GM19193 (cell line): ENCODE results near the gene PPFIA2.

Experiments
- POLR2A ChIP-seq: IDR thresholded peaks from 4 replicates; pipeline ENCODE4 v1.6.1; 2011; ENCODE audit not compliant: insufficient read depth, insufficient read length; ENCODE audit errors: extremely low read depth

The PPFIA2 gene

DNA sequence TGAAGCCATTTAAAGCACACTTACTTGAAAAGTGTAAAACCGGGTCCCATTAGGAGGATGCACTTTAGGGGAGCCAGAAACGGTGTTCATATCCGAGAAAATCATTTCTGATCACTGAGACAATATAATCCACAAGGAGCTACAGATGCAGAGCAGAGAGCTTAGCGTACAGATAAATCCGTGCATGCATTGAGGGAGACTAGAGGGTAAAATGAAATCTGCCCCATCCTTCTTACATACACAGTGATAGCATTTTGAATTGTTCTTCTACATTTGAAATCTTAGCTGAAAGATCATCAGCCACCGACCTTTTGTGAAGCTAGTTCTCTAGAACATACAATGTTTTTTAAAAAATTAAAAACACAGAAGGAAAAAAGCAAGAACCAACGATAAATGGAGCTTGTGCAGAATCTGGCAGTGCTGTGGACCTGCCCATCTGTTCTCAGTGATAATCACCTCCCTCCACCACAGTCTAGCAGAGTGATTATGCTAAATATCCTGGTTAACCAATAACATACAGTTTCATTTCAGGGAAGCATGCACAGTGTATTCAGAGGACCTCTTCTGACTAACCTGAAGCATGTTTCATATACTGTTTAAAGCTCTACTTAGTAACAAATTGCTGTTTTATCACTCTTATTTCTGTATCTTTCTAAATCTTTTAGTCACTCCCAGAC is 161.1 kb downstream of the PPFIA2 start:
- TF ChIP-seq POLR2A = no peak

DNA sequence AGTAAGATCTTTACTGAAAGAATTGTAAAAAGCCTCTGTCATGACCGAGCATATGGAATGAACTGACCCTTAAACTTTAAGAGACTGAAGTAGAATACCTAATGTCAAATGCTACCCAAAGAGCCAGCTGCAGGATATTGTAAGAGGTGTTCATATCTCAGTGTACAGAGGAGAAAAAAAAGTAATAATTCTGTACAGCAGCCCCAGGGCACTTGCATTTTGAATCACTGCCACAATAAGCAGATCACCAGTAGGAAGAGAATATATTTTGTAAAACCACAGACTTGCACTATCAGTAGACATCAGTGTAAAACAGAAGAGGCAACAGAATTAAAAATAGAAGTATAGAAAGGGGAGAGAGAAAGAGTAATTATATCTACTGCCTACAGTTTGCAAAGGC is 162.6 kb downstream of the PPFIA2 start:
- no peak for TF ChIP-seq POLR2A

DNA sequence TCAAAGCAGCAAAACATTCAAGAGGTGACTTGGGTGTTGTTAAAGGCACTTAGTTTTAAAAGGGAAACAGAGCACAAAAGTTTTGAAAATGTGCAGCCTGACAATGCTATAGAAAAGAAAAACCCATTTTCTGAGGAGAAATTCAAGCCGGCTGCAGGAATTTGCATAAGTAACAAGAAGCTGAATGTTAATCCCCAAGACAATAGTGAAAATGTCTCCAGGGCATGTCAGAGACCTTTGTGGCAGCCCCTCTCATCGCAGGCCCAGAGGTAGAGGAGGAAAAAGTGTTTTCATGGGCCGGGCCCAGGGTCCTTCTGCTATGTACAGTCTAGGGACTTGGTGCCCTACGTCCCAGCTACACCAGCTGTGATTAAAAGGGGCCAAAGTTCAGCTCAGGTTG is 167.9 kb downstream of the PPFIA2 start:
- TF ChIP-seq POLR2A = no peak

- no peak for TF ChIP-seq POLR2A
These were observed 170.7 kb downstream of the PPFIA2 start for GRCh38 chr12:81588235-81589008.

GRCh38 chr12:81585787-81586186 is 173.4 kb downstream of the PPFIA2 start:
- no peak for TF ChIP-seq POLR2A

- TF ChIP-seq POLR2A = no peak
These were observed 185.9 kb downstream of the PPFIA2 start for GRCh38 chr12:81573228-81573627.

GRCh38 chr12:81572411-81572810 is 186.7 kb downstream of the PPFIA2 start:
- no peak for TF ChIP-seq POLR2A

- no peak for TF ChIP-seq POLR2A
These were observed 188.9 kb downstream of the PPFIA2 start for GRCh38 chr12:81570234-81570633.

GRCh38 chr12:81564237-81564636 is 194.9 kb downstream of the PPFIA2 start:
- TF ChIP-seq POLR2A = no peak

DNA sequence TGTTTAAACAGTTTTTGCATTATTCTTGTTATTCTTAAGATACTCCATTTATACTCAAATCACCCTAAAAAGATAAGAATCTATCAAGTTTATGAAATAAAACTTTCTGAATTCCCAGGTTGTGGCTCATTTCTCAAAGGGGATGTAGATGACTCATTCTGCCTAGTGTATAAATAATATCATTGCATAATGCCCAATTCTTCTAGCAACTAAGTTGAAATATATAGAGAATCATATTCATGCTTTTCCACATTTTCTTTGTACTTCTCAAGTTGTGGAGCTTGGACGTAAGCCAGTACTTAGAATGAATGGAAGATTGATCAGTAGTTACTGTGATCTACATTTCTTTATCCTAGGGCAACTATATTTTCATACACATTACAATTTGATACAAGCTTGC is 201.1 kb downstream of the PPFIA2 start:
- TF ChIP-seq POLR2A = no peak

- no peak for TF ChIP-seq POLR2A
These were observed 212.3 kb downstream of the PPFIA2 start for GRCh38 chr12:81546811-81547210.

DNA sequence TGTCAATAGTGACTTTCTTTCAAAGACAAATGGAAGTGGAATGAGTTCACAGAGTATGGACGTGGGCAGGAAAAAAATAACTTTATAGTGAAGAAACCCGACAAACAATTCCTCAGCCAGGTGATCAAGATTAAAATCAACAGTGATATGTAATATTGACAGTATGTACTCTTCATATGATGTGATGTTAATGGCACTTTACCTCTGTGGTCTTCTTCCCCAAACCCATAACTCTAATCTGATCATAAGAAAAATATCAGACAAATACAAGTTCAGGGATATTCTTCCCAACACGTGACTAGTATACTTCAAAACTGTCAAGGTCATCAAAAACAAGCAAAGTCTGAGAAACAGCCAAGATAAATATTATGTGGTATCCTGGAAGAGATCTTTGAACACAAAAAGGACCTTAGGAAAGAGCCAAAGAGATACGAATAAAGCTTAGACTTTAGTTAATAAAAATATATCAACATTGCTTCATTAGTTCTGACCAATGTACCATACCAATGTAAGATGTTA is 215.5 kb downstream of the PPFIA2 start:
- TF ChIP-seq POLR2A = no peak

DNA sequence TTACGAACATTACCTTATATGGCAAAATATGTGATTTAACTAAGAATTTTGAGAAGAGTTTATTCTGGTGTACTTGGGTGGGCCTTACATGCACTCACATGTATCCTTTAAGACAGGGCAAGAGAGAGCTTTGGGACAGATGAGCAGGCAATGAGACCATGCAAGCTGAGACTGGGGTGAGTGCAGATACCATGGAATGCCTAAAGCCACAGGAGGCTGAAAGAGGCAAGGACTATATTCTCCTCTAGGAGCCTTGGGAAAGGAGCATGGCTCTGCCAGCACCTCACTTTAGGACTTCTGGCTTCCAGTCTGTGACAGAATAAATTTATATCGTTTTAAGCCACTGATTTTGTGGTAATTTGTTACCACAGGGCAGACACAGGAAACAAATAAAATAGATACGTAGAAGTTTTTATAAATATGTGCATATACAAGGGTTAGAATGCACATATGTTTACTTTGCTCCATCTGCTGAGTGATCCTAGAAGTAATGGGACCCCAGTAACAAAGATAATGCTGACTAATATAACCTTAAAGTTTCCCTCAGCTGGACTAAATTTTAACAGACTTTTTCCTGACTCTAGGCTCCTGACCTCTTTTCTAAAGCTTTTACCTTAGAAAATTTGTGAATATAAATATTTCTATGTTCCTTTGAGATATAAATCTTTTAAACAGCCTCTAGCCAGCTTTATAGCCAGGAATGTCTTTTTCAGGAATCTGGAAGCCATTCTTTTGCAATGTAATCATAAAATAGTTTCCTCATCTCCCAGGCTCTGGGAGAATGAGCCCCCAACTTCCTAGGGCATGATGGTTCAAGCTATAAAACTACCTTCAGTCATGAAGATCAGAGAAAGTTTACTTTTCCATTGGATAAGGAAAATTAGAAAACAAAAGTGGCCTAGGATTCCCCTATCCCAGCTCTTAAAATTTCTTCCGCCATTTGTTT is 216.8 kb downstream of the PPFIA2 start:
- no peak for TF ChIP-seq POLR2A

DNA sequence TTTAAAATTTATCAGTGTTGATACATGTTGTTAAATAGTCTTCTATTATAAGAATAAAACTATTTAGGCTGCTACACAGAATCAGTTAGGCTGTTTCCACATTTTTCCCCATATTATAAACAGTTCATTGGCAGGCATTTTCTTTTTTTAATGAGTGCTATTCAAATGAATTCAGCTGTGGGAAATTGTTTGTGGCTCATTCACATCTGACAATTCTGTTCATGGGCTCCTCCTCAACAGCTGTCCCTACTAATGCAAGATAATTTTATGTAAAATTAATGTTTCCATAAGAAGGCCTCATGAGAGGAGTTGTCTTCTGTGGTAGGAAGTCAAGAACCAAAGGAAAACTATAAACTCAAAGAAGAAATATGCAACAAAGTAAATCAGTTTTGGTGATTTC is 218.0 kb downstream of the PPFIA2 start:
- TF ChIP-seq POLR2A = no peak

- no peak for TF ChIP-seq POLR2A
These were observed 219.9 kb downstream of the PPFIA2 start for GRCh38 chr12:81539279-81539678.
